Measurements from ENCODE around the gene PRIMPOL.
A peak's percentile ranks its signal among the peaks of the same experiment; 100 is the strongest.
"Not testable (repeated sequence)": the region's sequence is repeated elsewhere in the genome, so short reads cannot be mapped to it uniquely, and the experiment has no call there.

PRIMPOL gene
- total RNA-seq: 4.5 to 16.6 (median 12.2) reads per million in 3 experiments

GRCh38 chr4:184649026-184649970 lies at the start of gene PRIMPOL, which contains the start of gene CASP3:
Gene PRIMPOL, plus strand, starts transcription at chr4:184649738. Its CDS starts 7,403 bp downstream, at chr4:184657141.
Gene CASP3, minus strand, starts transcription at chr4:184649447. Its CDS starts 10,994 bp downstream, at chr4:184638453.
- DNase-seq: peak; percentile 93

GRCh38 chr4:184600982-184601381 lies 48.6 kb upstream of the PRIMPOL start:
- DNase-seq: not testable (repeated sequence)

- DNase-seq: not testable (repeated sequence)
These were observed 46.7 kb upstream of the PRIMPOL start for GRCh38 chr4:184602857-184603256.

GRCh38 chr4:184607429-184607828 lies 42.1 kb upstream of the PRIMPOL start:
- DNase-seq: not testable (repeated sequence)

- DNase-seq: no peak
These were observed 37.5 kb upstream of the PRIMPOL start for GRCh38 chr4:184612074-184612473.

GRCh38 chr4:184613405-184613804 lies 36.1 kb upstream of the PRIMPOL start:
- DNase-seq: no peak

- DNase-seq: no peak
These were observed 35.0 kb upstream of the PRIMPOL start for GRCh38 chr4:184614509-184614908.

GRCh38 chr4:184616168-184616567 lies 33.4 kb upstream of the PRIMPOL start:
- DNase-seq: not testable (repeated sequence)

- no peak for DNase-seq
These were observed 32.6 kb upstream of the PRIMPOL start for GRCh38 chr4:184616633-184617551.

- no peak for DNase-seq
These were observed 31.8 kb upstream of the PRIMPOL start for GRCh38 chr4:184617600-184618196.

- DNase-seq: no peak
These were observed 29.2 kb upstream of the PRIMPOL start for GRCh38 chr4:184620212-184620867.

- DNase-seq: no peak
These were observed 28.0 kb upstream of the PRIMPOL start for GRCh38 chr4:184621518-184621917.

GRCh38 chr4:184624504-184624903 lies 25.0 kb upstream of the PRIMPOL start:
- DNase-seq: not testable (repeated sequence)

GRCh38 chr4:184624972-184625554 lies 24.5 kb upstream of the PRIMPOL start:
- no peak for DNase-seq

- not testable (repeated sequence) for DNase-seq
These were observed 23.5 kb upstream of the PRIMPOL start for GRCh38 chr4:184625783-184626596.

- no peak for DNase-seq
These were observed 21.4 kb upstream of the PRIMPOL start for GRCh38 chr4:184628103-184628502.

- DNase-seq: no peak
These were observed 16.7 kb upstream of the PRIMPOL start for GRCh38 chr4:184632842-184633241.

- DNase-seq: no peak
These were observed 14.2 kb upstream of the PRIMPOL start for GRCh38 chr4:184635381-184635780.

- no peak for DNase-seq
These were observed 13.4 kb upstream of the PRIMPOL start for GRCh38 chr4:184636144-184636543.

GRCh38 chr4:184636897-184637296 lies 12.6 kb upstream of the PRIMPOL start:
- no peak for DNase-seq

- no peak for DNase-seq
These were observed 8.5 kb upstream of the PRIMPOL start for GRCh38 chr4:184641022-184641421.

Data from central memory CD4-positive, alpha-beta T cell (primary cell).